Suppressor macrophage treated with lipopolysaccharide for 4 hours (primary cell): ENCODE data around the gene NUTF2.
"Not testable (repeated sequence)": the region's sequence is repeated elsewhere in the genome, so short reads cannot be mapped to it uniquely, and the experiment has no call there.

Experiments
- DNase-seq: peaks from one replicate; pipeline ENCODE4 v3.0.0-alpha.2; 2020

NUTF2 gene

DNA sequence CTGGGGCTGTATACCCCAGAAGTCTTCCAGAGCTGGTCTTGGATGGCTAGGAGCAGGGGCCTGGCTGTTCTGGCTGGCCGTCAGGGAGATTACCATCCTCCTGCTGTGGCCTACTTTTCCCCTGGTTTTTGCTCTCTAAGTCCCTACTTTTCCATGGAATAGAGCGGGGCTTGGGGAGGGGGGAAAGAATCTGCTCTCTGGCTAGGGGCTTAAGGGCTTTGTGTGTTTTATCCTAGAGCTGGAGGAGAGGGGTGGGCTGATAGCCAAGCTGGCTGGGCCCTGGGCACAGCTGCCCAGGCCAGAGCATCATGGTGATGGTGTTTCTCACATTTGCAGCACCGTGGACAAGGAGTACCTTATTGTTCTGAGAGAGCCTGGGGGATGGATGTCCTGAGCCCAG lies 41.6 kb downstream of the NUTF2 start:
- DNase-seq = no peak

DNA sequence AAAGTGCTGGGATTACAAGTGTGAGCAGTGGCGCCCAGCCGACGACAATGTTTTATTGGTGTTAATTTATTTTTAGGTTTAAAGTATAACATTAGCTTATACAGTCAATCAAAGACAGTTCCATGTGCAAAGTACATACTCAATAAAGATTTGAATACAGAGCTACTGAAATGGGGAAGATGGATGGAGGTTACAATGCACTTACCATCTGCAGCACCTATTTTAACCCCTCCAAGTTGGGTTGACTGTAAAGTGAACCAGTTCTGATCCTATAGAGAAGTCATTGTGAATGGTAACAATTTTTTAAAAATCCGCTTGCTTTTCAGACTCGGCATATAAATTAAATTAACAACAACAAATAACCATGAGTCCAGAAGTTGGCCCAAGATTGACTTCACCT lies 45.6 kb downstream of the NUTF2 start:
- DNase-seq = no peak

GRCh38 chr16:67892899-67893742 lies 46.4 kb downstream of the NUTF2 start, which contains the start of gene PSKH1:
Gene PSKH1 (plus strand): TSS chr16:67893254. CDS start chr16:67908750, 15,496 bp downstream.
- DNase-seq = peak; percentile 98

DNA sequence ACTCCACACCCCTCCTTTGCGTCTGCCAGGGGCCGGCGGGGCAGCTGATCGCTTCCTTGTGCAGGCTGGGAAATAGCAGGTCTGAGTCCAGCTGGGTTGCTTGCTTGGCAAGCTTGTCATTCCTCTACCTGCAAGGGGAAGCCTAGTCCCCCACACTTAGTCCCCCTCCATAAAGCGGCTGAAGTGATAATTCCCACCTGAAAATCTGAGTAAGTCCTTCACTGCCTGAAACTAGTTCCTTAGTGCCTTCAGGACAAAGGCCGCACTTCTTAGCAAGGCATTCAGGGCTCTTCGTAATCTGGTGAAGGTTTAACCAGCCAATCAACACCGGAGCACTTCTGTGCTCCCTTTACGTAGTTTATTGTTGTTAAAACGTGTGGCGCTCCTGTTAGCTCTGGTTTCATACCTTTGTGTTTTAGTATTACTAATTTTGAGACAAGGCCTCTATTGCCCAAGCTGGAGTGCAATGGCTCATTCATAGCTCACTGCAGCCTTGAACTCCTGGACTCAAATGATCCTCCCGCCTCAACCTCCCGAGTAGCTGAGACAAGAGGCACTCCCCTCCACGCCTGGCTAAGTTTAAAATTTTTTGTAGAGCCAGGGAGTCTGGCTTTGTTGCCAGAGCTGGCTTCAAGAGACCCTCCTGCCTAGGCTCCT lies 47.1 kb downstream of the NUTF2 start:
- no peak for DNase-seq

GRCh38 chr16:67897231-67897630 lies 50.5 kb downstream of the NUTF2 start:
- DNase-seq = no peak

DNA sequence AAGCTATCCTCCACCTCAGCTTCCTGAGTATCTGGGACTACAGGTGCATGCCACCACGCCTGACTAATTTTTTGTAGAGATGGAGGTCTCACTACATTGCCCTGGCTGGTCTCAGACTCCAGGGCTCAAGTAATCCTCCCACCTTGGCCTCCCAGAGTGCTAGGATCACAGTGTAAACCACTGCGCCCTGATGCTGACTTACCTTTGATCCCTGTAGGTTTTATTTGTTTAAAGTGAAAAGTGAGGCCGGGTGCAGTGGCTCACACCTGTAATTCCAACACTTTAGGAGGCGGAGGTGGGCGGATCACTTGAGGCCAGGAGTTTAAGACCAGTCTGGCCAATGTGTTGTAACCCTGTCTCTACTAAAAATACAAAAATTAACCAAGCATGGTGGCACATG lies 55.0 kb downstream of the NUTF2 start:
- no peak for DNase-seq

DNA sequence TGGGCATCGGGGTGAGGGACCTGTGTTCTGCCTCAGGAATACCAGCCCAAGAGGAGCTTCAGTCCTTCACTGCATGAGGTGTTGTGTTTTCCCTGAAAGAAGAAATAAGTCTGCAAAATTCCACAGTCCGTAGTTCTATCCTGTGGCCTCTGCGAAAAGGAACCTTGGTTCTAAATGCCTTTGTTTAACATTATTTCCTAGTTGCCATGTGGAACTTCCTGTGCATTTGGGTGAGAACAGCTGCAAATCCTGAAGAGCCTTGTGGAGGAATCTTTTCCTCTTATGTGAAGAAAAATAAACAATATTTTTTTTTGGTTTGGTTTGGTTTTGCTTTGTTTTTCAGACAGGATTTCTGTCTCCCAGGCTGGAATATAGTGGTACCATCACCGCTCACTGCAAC lies 56.1 kb downstream of the NUTF2 start:
- no peak for DNase-seq

DNA sequence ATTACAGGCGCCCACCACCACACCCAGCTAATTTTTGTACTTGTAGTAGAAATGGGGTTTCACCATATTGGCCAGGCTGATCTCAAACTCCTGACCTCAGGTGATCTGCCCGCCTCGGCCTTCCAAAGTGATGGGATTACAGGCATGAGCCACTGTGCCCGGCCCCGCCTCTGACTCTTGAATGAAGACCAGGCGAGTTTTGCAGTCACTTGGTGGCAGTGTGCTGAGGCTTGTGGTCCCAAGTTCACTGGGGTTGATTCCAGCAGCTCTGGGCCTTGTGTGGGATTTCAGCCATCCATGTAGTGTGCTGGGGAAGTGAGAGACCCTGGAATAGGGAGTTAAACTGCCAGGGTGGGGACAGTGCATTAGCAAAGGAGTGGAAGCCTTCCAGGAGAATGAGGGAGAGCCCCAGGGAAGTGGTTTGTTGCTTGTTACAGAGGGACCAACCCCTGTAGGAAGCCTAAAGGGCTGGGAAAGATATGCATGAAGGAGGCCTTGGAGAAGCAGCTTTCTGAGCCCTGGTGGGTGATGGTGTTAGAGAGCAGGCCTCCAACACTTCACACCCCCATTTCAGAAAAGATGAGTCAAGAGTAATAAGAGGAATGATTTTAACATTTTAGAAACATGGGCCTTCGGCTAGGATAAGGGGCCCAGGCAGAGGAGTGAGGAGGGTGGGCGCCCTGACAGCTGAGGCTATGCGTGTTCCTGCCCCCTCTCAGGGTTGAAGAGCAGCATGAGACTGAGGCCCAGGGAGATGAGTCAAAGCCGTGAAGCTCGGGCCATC lies 60.9 kb downstream of the NUTF2 start:
- no peak for DNase-seq

GRCh38 chr16:67909056-67909742 lies 62.5 kb downstream of the NUTF2 start:
- DNase-seq = no peak

GRCh38 chr16:67910158-67910557 lies 63.4 kb downstream of the NUTF2 start:
- DNase-seq = no peak

GRCh38 chr16:67914758-67915495 lies 68.2 kb downstream of the NUTF2 start:
- no peak for DNase-seq

DNA sequence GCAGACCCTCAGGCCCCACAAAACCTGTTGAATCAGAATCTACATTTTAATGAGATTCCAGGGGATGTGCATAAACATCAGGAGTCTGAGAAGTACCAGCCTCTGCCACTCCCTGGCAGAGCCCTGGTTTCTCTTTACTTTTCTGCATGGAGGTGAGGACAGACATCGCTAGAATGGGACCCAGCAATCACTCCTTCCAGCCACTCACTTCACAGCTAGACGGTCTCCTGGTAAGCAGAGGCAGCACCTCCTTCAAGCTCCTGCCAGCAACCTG lies 68.7 kb downstream of the NUTF2 start:
- DNase-seq = not testable (repeated sequence)

DNA sequence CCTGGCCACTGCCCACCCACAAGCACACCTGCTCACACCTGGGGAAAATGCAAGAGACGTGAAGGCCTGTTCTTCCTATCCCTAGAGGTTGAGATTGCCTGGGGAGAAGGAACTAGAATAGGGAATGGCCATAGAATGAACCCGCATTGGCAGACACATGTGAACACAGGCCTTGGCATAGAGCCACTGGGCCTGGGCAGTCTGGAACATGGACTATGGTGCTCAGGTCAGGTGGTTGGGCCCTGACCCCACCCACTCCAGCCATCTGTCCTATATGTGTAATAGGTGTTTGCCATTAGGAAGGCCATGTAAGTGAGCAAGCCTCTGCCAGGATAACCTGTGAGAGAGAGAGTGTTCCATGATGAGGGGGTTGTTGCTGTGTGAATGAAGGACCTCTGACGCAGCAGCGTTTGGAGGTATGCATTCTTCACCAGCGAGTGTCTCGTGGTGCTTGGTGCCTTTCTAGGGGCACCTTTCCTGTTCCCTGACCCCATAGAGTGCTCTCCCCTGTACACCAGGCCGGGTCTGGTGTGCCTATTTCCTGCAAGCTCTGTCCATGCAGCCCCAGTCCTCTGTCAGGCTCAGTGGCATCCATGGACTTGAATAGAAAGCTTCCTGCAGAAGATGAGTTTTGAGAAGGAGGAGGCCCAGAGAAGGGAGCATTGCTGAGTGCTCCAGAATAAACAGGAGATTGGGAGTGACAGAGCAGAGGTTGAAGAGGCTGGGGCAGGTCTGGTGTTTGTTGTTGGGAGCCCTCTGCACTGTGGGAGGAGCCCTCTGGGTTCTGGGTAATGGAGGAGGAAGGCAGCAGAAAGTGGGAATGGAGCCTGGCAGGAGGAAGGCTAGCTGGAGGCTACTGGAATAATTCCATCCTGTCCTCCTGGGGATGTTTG lies 69.3 kb downstream of the NUTF2 start:
- no peak for DNase-seq

DNA sequence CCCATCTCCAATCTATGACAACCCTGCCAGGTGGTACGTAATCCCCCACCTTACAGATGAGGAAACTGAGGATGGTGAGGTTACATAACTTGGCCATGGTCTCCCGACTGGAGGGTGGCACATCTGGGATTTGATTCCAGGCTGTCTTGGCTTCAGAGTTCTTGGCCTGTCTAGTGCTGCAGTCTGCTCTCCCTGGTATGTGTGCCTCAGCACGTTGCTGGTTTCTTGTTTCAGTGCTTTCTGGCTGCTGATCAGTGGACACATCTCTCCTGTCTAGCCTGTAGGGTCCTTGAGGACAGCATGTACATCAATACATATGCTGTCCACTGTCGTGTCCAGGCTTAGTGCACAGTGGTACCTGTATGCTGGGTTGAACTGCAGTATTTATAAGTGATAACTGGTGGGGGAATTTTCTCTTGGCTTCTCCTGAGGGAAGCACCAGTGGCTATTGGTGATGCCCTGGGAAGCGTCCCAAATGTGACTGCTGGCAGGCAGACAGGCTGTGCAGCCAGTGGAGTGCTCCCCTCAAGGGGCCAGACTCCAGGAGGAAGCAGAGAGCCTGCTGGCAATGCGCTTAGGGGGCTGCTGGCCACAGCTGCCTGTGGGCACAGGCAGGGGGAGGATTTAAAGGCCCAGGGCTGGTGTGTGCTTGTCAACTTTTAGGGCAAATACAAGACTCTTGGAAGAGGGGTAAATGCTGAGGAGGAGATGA lies 70.6 kb downstream of the NUTF2 start:
- no peak for DNase-seq

DNA sequence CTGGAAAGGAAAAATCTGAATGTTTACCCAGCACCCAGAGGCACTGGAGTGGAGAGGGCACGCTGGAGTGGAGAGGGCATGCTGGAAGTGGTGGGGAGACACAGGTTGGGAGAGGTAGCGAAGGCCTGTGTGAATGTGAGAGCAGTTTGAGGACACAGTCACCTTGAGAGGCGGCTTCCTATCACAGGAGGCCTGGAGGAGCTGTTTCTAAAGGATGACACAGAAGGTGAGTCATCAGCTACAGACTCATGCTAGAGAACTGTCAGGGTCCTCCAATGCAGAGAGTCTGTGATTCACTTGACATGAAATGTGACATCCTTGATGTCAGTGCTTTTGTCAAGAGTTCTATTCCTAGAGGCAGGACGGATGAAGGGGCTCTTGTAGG lies 71.1 kb downstream of the NUTF2 start:
- DNase-seq = peak; percentile 67

DNA sequence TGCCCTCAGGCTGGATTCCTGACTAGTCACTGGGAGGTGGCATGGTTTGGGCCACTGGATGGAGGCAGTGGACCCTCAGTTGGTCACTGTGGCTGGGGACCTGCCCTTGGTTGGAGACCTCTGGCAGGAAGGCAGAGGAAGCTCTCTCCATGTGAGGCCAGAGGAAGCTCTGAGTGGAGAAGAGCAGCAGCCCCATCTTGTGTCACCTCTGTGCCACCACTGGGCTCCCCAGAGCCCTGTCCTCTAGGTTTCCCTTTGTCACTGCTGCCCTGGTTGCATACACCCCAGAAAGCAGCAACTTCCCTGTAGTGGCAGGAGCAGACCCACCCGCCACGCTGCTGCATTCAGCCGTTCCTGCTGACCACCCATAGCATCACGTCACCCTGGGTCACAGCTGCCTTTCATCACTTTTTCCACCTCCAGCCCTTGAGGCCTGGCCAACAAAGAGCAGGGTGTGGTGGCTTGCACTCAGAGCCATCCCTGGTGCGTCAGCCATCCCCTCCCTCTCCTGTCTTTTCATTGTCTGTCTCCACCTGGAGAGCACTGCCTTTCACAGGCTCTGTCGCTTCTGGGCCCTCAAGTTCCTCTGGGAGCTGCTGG lies 73.0 kb downstream of the NUTF2 start:
- no peak for DNase-seq
